Renal pelvis (tissue), 4 donors: ENCODE data around the gene GSTO1. TPM values are rescaled to one million over a fixed set of nuclear protein-coding genes. Genes with fewer than 3 reads are reported as not detected.

ENCODE experiments used
- DNase-seq: peaks from one replicate; pipeline ENCODE4 v3.0.0-alpha.2; 2013
- polyA plus RNA-seq, 3 donors: library from polyadenylated mRNA; unstranded; fragments of 120-200 nt; gene quantifications; one replicate each; pipeline ENCODE4 v1.2.1, GENCODE V29; 2013; ENCODE audit not compliant: insufficient read length in 3 of 3

The GSTO1 gene
- polyA plus RNA-seq, 3 donors = 81.9 to 92.9 (median 89.2) TPM

DNA sequence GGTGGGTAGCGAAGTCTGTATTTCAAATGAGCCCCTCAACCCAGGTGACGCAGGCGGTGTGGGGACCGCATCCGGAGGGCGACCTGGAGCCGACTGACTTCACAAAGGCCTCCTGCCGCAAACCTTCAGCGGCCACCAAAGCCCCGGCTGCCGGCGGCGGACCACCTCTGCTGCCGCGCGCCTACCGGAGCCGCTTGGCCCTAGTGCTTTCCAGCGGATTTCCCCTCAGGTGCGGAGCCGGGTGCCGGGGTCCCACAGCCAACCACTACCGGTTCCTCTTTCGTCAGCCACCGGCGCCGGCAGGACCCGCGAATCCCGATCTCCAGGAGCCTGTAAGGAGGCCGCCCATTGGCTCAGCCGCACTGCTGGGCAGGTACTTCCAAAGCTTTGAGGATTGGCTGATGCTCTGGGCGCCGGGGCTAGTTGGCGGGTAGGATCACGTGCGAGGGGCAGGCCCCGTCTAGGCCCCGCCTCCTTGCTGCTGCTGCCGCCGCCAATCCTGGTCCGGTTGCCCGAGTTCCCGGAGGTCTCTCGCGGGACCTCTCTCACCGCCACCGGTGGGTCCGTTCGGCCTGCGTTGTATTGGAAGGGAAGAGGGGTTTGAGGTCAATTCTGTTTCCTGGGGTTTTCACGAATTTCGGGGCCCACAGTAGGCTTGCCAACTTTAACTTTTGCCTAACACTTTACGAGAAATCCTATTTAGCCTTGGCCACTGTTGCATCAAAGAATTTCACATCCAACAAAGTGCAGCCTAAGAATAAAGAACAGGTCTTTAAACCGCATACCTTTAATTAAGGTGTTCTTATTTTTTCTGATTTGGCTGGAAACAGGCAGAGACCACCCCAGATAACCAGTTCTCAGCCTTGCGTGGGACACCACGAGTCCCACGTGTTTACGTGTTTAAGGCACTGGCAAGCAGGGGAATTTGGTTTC, 14.3 kb downstream of the GSTO1 start, which contains the start of gene GSTO2:
Gene GSTO2 (plus strand): TSS at position 472 of the 933 bp plus-strand sequence. CDS start 5,732 bp downstream, outside the sequence.
- DNase-seq = peak; percentile 98

DNA sequence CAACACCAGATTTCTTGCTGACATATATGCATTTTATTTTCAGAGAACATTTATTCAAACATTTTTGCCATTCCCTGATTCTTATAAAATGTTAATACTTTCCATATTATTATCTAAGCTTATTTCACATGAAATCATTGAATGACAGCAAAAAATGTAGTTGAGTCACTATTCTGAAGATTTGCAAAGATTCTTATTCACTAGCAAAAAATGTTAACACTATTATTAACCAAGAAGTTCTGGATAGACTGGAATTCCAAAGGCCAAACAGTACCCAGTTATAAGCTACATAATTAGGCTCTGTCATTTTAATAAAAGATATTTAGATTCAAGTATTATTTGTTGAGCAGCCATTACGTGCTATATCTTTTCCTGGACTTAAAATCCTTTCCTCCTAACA, 18.6 kb downstream of the GSTO1 start:
- DNase-seq = no peak

- no peak for DNase-seq
Observed at GRCh38 chr10:104273899-104274575, 19.3 kb downstream of the GSTO1 start.

DNA sequence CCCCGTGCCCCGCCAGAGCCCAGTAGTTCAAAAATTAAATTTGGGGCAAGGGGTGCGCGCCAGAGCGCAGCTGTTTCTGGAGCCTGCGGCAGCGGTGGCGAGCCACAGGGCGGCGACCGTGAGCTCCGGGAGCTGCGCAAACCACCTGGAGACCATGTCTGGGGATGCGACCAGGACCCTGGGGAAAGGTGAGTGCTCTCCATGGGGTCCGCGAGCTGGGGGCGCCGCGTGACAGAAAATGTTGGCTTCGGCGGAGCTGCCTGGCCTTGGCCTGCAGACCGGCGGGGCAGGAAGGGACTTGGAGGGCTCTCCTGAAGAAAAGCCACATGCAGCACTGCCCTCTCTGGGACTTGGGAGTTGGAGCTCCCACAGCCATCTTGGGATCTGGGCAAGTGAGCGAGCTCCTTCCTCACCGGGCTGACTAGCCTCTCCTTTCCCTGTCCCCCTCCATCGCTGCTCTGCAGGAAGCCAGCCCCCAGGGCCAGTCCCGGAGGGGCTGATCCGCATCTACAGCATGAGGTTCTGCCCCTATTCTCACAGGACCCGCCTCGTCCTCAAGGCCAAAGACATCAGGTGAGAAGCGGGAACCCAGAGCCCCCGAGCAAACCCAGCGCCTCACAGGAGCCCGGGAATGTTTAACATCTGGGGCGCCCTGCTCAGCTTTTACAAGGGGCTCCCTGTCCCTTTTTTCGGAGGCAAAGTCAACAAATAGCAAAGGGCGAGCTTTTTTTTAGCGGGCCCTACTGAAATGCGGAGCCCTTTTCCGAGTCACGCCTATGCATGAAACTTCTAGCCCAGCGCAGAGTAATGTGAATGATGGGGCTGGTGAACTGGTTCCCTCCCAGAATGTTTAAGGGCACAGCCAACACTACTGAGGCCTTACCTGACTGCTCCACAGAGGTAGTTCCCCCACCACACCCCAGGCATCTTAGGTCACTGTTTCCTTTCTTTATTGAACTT, 20.4 kb downstream of the GSTO1 start:
- DNase-seq = no peak

DNA sequence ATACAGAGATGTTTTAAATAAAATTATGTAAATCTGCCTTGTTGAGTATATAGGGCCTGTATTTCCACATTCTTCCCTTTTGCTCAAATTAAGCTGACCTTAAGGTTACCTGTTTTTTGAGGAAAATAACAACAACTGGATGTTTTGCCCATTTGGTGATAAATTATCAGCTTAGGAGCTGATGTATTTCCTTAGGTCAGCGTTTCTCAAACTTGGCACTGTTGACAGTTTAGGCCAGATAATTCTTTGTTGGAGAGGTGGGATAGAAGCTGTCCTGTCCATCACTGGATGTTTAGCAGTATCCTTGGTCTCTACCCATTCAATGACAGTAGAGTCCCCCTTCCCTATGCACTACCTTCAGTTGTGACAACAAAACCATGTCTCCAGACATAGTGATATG, 21.5 kb downstream of the GSTO1 start:
- DNase-seq = no peak

GRCh38 chr10:104277785-104278184, 23.1 kb downstream of the GSTO1 start:
- DNase-seq = no peak

DNA sequence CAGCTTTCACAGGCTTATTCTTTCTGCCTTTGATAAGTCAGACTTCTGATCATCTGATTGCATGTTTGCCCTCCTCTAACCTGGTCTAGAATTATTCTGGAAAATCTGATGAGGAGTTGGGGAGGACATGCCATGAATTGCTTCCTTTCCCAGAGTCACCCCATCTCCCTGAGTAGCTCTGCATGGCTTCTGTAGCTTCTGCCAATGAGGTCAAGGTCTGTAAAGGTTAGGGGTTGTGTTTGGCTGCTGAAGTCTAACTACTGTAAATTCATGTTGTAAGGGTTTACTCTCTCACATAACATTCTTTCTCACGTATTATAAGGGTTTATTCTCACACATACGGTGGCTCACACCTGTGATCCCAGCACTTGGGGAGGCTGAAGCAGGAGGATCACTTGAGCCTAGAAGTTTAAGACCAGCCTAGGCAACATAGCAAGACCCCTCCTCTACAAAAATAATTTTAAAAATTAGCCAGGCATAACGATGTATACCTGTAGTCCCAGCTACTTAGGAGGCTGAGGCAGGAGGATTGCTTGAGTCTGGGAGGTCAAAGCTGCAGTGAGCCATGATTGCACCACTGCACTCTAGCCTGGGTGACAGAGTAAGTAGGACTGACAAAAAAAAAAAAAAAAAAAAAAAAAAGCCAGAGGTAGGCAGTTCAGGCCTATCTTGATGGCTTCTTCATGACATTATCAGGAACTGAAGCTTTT, 25.0 kb downstream of the GSTO1 start:
- DNase-seq = no peak

DNA sequence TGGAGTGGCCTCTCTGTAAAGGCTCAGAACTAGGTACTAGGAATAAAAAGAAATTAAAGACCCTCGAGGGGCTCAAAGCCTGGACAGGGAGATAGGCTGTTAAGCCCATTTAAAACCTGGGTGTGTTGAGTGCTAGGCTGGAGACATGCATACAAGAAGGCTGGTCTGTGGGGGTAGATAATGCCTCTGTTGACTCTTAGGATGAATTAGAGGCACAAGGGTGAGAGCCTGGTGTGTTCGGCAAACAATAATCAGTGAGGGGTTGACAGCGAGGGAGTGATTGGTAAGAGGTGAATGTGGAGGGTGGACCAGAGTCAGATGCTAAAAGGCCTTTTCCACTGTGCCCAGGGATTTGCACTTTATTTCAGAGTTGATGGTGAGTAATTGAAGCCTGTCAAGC, 27.0 kb downstream of the GSTO1 start:
- DNase-seq = no peak

GRCh38 chr10:104284846-104285245, 30.2 kb downstream of the GSTO1 start:
- DNase-seq = no peak

DNA sequence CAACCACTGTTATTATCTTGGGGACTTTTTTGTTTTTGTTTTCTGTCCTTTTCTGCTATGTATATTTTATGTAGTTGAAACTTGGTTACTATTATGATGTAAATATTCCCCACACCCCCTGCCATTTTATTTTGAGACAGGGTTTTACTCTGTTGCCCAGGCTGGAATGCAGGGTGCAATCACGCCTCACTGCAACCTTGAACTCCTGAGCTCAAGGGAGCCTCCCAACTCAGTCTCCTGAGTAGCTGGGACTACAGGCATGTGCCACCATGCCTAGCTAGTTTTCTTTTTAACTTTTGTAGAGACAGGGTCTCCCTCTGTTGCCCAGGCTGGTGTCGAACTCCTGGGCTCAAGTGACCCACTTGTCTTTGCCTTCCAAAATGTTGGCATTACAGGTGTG, 32.2 kb downstream of the GSTO1 start:
- DNase-seq = no peak

DNA sequence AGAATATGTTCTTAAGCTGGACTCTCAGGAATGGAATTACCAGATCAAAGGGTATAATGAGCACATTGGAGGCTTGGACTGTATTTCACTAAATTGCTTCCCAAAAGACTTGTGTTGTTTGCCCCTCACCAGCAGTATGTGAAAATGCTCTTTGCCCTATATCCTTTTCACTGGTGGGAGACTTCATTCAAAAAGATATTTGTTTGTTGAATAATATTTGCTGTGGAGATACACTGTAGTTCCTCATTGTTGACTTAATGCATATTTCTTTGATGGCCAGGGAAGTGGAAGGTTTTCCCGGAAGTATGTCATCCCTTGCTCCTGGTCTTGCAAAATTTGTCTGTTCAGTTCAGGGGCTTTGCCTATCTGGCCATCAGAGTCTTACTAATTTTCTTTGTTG, 33.7 kb downstream of the GSTO1 start:
- DNase-seq = no peak

- peak; percentile 84 for DNase-seq
Observed at GRCh38 chr10:104291439-104291951, 36.8 kb downstream of the GSTO1 start.

DNA sequence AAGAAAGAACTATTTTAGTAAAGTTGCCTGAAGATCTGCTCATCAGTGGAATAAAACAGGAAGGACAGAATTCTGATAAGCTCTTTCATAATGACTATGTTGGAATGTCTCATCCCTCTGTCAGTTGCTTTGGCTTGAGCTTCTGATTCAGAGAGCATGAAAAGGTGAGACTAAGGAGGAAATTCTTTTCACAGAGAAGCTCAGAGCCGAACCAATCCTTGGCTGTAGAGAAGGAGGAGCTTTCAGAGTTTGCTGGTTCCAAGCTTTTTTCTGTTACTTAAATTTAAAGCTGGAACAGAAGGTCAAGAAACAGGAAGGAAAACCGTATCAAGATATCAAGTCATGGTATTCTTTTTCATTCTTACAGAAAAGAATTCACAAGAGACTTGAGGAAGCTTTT, 38.3 kb downstream of the GSTO1 start:
- no peak for DNase-seq

DNA sequence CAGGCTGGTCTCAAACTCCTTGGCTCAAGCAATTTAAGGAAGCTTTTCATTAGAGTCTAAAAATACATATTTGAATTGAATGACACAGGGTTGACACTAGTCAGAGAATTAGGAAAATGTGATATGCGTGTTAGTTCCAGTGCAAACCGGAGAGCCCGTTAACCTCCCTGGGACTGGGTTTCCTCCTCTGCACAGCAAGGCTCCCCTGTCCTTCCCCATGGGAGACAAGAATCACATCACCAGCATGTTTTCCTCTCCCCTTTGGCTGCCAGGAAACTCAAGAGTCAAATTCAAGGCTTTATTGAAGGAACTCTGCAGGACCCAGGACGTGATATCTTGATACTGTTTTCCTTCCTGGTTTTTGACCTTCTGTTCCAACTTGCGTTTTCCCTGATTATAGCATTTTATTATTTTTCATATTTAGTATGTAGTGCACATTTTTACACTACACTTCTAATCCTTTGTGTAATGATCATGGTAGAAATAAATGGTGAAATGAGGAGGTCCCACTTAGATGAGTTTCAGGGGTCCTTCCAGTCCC, 39.2 kb downstream of the GSTO1 start:
- no peak for DNase-seq

- no peak for DNase-seq
Observed at GRCh38 chr10:104296687-104297436, 42.2 kb downstream of the GSTO1 start.

GRCh38 chr10:104297697-104298660, 43.3 kb downstream of the GSTO1 start:
- no peak for DNase-seq

GRCh38 chr10:104299031-104299904, 44.6 kb downstream of the GSTO1 start:
- DNase-seq = no peak
